Kidney (tissue), 14 donors: Measurements from ENCODE around the gene NCOA3. TPM values are rescaled to one million over a fixed set of nuclear protein-coding genes. Genes with fewer than 3 reads are reported as not detected.

Experiments used
- DNase-seq, 5 donors: peaks; one replicate each; pipeline ENCODE4 v3.0.0-alpha.2; 2013 to 2020
- FAIRE-seq: peaks from 2 replicates; lab custom pipeline; 2012; peaks lifted over from hg19 to GRCh38; lab: Jason Lieb, UNC
- H3K27ac ChIP-seq, 2 donors: one replicate each; pipeline ENCODE4 v1.7.0; 2013; ENCODE audit warnings: low read depth in 2 of 2, low read length in 2 of 2, inconsistent platforms in 1 of 2
- H3K27me3 ChIP-seq: one replicate; pipeline ENCODE4 v1.7.1; 2013; ENCODE audit warnings: low read length, inconsistent platforms; ENCODE audit not compliant: control insufficient read depth, insufficient read depth
- H3K36me3 ChIP-seq, 3 donors: one replicate each; pipeline versions ENCODE4 v1.7.0 to v1.7.1; 2013; ENCODE audit warnings: low read length in 3 of 3, control low read depth in 1 of 3, inconsistent platforms in 1 of 3; ENCODE audit not compliant: insufficient read depth in 3 of 3, control insufficient read depth in 2 of 3
- H3K4me1 ChIP-seq, 3 donors: one replicate each; pipeline versions ENCODE4 v1.7.0 to v1.7.1; 2013; ENCODE audit warnings: low read length in 3 of 3, inconsistent platforms in 1 of 3, low read depth in 1 of 3; ENCODE audit not compliant: control insufficient read depth in 2 of 3, insufficient read depth in 2 of 3
- H3K4me3 ChIP-seq, 3 donors: one replicate each; pipeline versions ENCODE4 v1.7.0 to v1.8.1; 2013; ENCODE audit warnings: low read length in 3 of 3, control low read depth in 1 of 3, inconsistent platforms in 1 of 3
- H3K9ac ChIP-seq, 3 donors: one replicate each; pipeline versions ENCODE4 v1.7.0 to v1.7.1; 2013; ENCODE audit warnings: low read length in 3 of 3, control low read depth in 1 of 3, inconsistent platforms in 1 of 3
- H3K9me3 ChIP-seq, 3 donors: one replicate each; pipeline versions ENCODE4 v1.7.0 to v1.7.1; 2013; ENCODE audit warnings: low read length in 3 of 3, control low read depth in 1 of 3, inconsistent platforms in 1 of 3; ENCODE audit not compliant: control insufficient read depth in 2 of 3, insufficient read depth in 1 of 3
- intact Hi-C: fragments of 100-400 bp; cut with DNase I; formaldehyde crosslinking; loops from one replicate; pipeline ENCODE4 v1.11.1; 2022
- polyA plus RNA-seq: library from polyadenylated mRNA; stranded (reverse); fragments of 350-450 nt; fragmentation: Illumina TruSeq; extraction: RNeasy Lipid Tissue Mini Kit (QIAGEN cat#74804); gene quantifications from one replicate; pipeline ENCODE4 v1.2.3, GENCODE V29; 2014; ENCODE audit warnings: low read depth, low replicate concordance; ENCODE audit not compliant: insufficient read depth
- total RNA-seq: library from RNA; stranded (reverse); fragmentation: NEBNext Ultra II Directional; extraction: Animal tissue kit (Norgen Biotek cat#: 25700); gene quantifications from one replicate; pipeline ENCODE4 v1.2.1, GENCODE V29; 2021
- TF ChIP-seq, protein P1 (sequence below): IDR thresholded peaks from 3 replicates; pipeline ENCODE4 v1.5.1; 2012; ENCODE audit warnings: mild to moderate bottlenecking, moderate library complexity, borderline replicate concordance; ENCODE audit not compliant: insufficient read depth; ENCODE audit errors: extremely low read depth
- donor health status: control.
- donor health status: control.
- donor health status: control.
- donor health status: control.
- donor health status: control.
- donor health status: DM: yes; HTN: yes; CAD: no.
- donor health status: Normal renal cell carcinoma (clear cell type).

NCOA3 gene
- total and polyA plus RNA-seq, 2 donors from 2014 or later: 4.9 to 38.8 TPM

DNA sequence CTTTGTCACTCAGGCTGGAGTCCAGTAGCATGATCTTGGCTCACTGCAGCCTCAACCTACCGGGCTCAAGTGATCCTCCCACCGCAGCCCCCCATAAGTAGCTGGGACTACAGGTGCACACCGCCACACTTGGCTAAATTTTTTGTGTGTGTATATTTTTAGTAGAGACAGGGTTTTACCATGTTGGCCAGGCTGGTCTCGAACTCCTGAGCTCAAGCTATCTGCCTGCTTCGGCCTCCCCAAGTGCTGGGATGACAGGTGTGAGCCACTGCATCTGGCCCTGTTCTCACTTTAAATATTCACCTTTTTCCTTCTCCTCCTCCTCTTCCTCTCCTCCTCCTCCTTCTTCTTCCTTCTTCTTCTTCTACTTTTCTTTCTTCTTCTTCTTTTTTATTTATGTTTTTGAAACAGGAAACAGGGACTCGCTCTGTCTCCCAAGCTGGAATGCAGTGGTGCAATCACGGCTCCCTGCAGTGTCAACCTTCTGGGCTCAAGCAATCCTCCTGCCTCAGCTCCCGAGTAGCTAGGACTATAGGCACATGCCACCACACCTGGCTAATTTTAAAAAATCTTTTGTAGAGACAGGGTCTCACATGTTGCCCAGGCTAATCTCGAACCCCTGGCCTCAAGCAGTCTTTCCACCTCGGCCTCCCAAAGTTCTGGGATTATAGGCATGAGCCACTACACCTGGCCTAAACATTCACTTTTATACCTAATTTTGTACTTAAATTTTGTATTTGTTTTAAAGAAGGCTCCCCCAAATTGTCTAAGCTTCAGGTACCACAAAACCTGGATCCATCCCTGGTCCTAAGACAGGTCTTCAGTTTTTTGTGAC, 47.2 kb upstream of the NCOA3 start:
- DNase-seq: peak in 1 of 5 donors; percentile 26
- H3K9me3 ChIP-seq: no peaks in the 10 kb centered on the region
- no peaks in the 10 kb centered on the region for H3K36me3 ChIP-seq
- FAIRE-seq: no peak
- H3K4me3 ChIP-seq: no peak overlapping the region
- no peaks in the 10 kb centered on the region for H3K4me1 ChIP-seq
- intact Hi-C loops: no loop called here
- TF ChIP-seq, protein P1, sequence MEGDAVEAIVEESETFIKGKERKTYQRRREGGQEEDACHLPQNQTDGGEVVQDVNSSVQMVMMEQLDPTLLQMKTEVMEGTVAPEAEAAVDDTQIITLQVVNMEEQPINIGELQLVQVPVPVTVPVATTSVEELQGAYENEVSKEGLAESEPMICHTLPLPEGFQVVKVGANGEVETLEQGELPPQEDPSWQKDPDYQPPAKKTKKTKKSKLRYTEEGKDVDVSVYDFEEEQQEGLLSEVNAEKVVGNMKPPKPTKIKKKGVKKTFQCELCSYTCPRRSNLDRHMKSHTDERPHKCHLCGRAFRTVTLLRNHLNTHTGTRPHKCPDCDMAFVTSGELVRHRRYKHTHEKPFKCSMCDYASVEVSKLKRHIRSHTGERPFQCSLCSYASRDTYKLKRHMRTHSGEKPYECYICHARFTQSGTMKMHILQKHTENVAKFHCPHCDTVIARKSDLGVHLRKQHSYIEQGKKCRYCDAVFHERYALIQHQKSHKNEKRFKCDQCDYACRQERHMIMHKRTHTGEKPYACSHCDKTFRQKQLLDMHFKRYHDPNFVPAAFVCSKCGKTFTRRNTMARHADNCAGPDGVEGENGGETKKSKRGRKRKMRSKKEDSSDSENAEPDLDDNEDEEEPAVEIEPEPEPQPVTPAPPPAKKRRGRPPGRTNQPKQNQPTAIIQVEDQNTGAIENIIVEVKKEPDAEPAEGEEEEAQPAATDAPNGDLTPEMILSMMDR: no peak
- H3K27ac ChIP-seq: no peak overlapping the region
- no peaks in the 10 kb centered on the region for H3K27me3 ChIP-seq
- no peak overlapping the region for H3K9ac ChIP-seq

DNA sequence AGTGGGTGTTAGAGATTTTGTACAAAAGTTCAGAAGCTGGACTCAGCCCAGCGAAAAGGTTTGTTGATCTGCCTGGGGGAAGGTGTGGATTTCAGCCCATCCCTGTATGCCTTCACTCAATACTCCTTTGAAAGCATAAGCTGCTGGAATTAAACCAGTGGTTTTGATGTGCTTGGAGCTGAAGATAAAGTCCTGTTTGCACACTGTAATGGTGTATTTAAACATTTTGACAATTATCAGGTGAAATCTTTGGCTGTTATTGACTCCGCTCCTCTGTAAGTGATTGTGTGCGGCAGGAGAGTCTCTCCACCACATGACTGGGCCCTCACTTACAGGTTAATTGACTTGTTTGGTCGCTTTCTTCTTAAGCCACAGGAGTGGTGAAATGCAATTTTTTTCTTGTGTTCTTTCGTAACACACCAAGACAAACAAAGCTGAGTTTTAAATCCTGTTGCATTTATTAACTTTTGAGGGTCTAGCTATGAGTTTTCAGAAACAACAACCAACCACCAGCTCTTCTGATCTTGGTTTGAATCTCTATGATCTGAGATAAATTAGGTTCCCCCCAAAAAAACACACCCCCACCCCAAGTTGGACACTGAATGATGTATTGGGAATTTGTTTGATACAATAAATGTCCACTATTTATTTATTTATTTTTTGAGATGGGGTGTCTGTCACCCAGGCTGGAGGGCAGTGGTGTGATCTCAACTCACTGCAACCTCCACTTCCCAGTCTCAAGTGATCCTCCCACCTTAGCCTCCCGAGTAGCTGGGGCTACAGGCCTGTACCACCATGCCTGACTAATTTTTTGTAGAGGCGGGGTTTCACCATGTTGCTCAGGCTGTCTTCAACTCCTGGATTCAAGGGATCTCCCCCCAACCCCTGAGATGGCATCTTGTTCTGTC, 46.3 kb upstream of the NCOA3 start:
- TF ChIP-seq, protein P1: no peak
- H3K27me3 ChIP-seq: no peaks in the 10 kb centered on the region
- H3K9me3 ChIP-seq: no peaks in the 10 kb centered on the region
- DNase-seq (peak in 1 of 5 donors; percentile 7), FAIRE-seq (no peak)
- H3K4me3 ChIP-seq: no peak overlapping the region
- no peak overlapping the region for H3K27ac ChIP-seq
- no peaks in the 10 kb centered on the region for H3K36me3 ChIP-seq
- H3K4me1 ChIP-seq: no peaks in the 10 kb centered on the region
- no peak overlapping the region for H3K9ac ChIP-seq
- intact Hi-C loops: no loop called here

DNA sequence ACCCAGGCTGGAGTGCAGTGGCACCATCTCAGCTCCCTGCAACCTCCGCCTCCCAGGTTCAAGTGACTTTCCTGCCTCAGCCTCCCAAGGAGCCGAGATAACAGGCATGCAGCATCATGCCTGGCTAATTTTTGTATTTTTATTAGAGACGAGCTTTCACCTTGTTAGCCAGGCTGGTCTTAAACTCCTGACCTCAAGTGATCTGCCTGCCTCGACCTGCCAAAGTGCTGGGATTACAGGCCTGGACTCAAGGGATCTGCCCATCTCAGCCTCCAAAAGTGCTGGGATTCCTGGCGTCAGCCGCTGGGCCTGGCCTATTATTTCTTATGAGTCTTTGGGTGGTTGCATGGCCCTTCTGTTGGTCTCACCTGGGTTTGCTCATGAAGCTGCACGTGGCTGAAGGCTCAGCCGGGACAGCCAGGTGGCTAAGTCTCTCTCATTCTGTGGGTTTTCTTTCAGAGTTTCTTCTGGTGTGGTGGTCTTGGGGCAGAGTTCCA, 45.6 kb upstream of the NCOA3 start:
- H3K27me3 ChIP-seq: no peaks in the 10 kb centered on the region
- TF ChIP-seq, protein P1: no peak
- peak in 1 of 5 donors; percentile 37 for DNase-seq
- FAIRE-seq: no peak
- H3K4me1 ChIP-seq: no peaks in the 10 kb centered on the region
- intact Hi-C loops: no loop called here
- no peak overlapping the region for H3K27ac ChIP-seq
- H3K9me3 ChIP-seq: no peaks in the 10 kb centered on the region
- H3K9ac ChIP-seq: no peak overlapping the region
- no peak overlapping the region for H3K4me3 ChIP-seq
- no peaks in the 10 kb centered on the region for H3K36me3 ChIP-seq
